Right lung (tissue), 5 donors: Measurements from ENCODE around the gene ARMS2. TPM values are rescaled to one million over a fixed set of nuclear protein-coding genes. Genes with fewer than 3 reads are reported as not detected.

Source experiments
- DNase-seq, 2 donors: peaks; one replicate each; pipeline ENCODE4 v3.0.0-alpha.2; 2013
- polyA plus RNA-seq, 5 donors: library from polyadenylated mRNA; unstranded; fragments of 120-200 nt; gene quantifications; one replicate each; pipeline versions ENCODE4 v1.2.1 to v1.2.3, GENCODE V29; 2013; ENCODE audit warnings: inconsistent platforms in 1 of 5, low replicate concordance in 1 of 5; ENCODE audit not compliant: insufficient read length in 5 of 5, insufficient read depth in 1 of 5

Gene ARMS2
- polyA plus RNA-seq, 5 donors: not detected

DNA sequence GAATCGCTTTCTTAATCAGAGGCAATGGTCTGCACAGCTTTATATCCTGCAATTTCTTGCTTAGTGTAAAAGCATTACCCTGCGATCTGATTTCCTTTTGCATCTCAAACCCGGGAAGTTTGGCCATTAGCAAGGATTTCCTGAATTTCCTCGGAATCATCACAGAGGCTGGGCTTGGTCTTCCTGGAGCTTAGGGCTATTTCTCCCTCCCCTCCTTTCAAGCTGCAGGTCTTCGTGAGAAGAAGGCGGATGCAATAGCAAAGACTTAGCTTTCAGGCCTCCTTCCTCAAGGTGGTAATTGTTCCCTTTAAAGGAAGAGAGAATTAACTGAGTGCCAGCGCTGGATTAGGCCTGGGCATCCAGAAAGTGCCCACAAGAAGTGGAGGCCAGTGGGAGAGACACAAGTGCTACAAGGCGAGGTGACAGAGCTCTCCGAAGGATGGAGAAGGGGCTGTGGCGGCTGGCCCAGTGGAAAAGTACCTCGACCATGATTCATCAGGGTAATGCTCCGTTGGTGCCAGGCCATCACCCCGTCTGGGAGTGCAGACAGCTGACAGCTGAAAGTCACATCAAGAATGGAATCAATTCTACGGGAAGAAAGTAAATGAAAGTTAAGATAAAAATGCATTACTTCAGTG lies 4.0 kb upstream of the ARMS2 start:
- DNase-seq: no peak

- no peak for DNase-seq
Measured at GRCh38 chr10:122454071-122454470, 382 bp upstream of the ARMS2 start.

DNA sequence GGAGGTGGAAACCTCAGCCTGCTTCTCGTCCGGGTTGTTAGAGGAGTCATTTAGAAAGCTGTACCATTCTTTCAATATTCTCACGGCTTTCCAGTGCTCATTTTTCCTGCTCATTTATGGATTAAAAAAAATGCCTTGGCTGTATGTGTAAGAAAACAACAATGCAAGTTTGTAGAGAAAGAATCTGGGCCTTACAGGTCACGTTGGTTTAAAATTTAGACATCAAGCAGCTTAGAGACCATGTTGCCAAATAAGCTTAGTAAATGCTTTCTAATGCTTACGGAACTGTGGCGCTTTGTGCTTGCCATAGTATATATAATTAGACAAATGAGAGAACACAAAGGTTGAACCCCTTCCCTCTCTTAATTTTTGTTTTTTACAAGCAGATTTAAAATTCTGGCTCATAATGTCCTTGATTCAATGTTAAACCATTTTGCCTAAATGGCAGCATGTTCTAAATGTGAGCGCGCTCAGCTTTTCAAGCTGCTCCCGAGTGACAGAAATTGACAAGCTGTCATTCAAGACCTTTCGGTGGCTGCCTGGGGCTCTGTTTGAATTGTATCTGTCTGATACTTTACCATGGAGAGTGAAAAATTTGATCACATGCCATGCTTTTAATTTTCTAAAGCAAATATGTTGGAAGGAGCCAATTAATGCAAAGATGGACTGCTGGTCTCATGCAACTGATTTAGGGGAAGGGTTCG lies 1.1 kb downstream of the ARMS2 start:
- no peak for DNase-seq

DNA sequence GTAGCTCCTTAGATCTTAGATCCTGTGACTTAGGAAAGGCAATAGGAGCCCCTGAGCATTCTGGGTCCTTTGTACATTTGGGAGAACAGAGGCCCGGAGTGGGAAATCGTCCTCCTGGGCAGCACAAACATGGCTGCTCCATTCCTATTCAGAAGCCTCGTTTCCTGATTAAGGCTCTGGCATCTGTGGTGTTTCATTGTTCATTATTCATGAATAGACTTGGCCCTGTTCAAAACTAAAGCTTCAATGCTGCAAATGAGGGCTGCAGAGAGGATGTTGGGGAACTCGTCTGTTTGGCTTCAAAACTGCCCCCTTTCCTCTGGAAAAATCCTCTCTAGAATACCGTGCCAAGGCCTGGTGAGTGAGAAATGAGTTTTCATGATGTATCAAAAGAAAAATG lies 3.5 kb downstream of the ARMS2 start:
- no peak for DNase-seq

DNA sequence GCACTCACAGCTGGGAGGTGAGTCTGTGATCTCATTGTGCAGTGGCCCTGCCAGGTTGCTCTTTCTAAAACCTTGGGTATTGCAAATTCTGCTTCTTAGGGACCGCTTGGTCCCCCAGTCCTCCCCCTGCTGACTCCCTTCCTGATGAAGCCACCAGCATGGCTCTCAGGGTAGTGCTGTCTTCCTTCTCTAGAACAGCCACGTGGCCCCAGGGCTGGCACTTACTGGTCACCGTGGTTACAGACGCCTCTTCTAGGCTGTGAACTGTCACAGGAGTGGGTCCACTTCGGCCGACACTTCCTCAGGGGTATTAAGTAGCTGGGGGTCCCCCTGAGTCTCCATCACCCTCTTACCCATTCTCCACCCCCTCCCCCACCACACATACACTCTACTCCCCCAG lies 4.2 kb downstream of the ARMS2 start:
- no peak for DNase-seq

- DNase-seq: no peak
Measured at GRCh38 chr10:122459561-122460273, 5.3 kb downstream of the ARMS2 start.

GRCh38 chr10:122460891-122461293 lies 6.4 kb downstream of the ARMS2 start:
- no peak for DNase-seq

DNA sequence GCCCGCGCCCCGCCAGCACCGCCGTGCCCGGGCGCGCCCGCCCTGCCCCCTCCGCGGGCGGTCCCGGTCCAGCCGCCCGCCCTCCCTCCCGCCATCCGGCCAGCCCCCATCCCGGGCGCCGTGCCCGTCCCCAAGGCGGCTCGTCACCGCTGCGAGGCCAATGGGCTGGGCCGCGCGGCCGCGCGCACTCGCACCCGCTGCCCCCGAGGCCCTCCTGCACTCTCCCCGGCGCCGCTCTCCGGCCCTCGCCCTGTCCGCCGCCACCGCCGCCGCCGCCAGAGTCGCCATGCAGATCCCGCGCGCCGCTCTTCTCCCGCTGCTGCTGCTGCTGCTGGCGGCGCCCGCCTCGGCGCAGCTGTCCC lies 6.9 kb downstream of the ARMS2 start, which contains the start of gene HTRA1:
HTRA1 (plus strand) TSS at position 187 of the 362 bp plus-strand sequence; CDS start at position 287, 100 bp downstream.
- peak; percentile 70 to 76 for DNase-seq

- no peak for DNase-seq
Measured at GRCh38 chr10:122461729-122462532, 7.5 kb downstream of the ARMS2 start.

GRCh38 chr10:122462533-122463465 lies 8.3 kb downstream of the ARMS2 start:
- DNase-seq: no peak

DNA sequence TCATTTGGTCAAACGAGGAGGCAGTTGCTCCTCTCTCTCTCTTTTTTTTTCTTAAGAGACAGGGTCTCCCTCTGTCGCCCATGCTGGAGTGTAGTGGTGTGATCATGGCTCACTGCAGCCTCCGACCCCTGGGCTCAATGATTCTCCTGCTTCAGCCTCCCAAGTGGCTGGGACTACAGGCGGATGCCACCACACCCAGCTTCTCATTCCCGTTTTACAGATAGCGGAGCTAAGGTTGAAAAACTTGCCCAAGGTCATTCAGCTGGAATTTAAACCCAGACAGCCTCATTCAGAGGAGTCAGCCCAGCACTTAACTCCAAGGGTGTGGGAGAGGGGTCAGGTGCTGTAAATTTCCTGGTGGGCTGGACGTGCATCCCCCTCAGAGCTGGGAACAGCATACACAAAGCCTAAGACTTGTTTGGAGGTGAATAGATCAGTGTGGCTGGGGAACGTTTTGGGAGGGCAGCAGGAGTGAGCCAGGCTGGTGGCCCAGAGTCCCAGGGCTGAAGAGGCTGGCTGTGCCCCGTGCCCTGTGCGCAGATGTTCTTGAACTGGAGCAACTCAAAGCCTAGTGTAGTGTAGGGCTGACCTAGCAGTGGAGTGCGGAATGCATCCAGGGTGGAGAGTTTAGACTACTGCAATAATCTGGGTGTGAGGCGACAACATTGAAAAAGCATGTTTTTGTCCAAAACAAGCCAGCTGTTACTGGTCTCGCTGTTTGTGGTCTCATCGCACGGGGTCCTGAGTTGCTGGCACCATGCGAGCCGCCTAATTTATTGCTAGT lies 9.2 kb downstream of the ARMS2 start:
- no peak for DNase-seq

DNA sequence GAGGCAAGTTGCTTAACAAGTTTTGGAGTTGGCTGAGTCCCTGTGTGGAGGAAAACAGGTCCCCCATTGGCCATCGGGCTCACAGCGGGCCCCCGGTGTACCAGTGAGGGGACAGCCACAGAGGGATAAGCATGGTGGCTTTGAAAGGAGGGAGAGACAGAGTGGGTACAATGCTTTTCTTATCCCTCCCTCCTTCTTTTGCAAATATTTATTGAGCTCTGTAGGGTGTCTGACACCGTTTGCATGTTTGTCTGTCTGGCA lies 9.7 kb downstream of the ARMS2 start:
- DNase-seq: no peak

DNA sequence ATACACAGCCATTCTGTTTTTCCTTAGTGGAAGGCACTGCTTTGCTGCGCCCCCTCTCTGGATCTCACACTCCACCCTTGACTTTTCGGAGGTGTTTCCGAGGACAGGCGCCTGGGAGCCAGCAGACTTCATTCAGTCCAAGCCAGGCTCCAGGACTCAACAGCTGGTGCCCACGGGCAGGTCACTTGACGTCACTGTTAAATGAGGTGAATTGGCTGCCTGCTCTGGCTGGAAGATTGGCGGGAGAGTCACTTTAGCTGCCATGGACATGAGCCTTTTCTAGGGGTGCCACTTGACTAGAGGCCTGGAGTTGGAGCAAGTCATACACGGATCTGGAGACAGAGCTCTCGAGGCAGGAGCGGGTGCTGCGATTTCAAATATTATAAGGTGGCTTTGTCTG lies 10.1 kb downstream of the ARMS2 start:
- no peak for DNase-seq

DNA sequence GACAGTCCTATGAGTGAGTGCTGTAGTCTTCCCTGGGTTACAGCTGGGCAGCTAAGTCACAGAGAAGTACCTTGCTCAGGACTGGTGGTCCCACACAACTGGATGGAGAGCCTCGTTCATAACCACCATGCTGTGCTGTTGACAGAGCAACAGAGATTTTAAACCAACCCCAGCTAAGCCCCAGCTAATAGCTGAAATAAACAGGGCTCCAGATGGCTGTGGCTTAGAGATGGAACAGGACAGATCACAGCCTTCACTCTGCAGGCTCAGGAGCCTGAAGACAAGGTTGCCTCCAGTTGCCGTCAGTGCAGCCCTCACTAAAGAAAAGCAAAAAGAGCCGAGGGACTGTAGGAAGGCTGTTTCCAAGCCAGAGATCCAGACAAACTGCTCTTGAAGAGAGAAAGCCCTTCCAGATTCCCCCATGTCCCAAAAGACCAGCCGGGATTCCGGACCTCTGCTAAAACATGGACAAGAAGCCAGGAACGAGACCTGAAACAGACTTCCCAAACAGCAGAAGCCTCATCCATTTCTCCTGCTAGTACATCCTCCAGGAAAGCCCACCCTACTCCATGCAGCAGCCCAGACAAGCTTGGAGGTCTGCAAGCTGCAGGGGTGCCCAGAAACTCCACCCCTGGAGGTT lies 11.1 kb downstream of the ARMS2 start:
- no peak for DNase-seq

DNA sequence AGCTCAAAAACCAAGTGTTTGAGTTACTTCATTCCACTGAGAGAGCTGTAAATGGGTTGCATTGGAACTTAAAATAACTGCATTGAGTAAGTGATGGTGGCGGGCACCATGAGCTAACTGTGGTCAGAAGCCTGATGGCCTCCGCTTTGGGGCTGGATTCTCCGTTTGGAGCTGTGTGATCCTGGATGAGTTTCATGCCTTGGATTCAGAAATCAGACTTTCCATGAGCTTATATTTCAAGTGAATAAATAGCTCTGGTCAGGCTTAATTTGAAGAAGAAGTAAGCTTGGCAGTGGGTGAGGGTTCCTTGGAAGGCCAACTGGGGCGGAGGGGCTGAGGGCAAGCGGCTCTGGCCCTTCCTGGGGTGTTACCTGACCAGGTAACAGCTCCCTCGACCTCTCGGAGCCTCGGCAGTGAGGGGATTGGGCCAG lies 12.5 kb downstream of the ARMS2 start:
- DNase-seq: no peak

GRCh38 chr10:122467701-122468100 lies 13.2 kb downstream of the ARMS2 start:
- no peak for DNase-seq

DNA sequence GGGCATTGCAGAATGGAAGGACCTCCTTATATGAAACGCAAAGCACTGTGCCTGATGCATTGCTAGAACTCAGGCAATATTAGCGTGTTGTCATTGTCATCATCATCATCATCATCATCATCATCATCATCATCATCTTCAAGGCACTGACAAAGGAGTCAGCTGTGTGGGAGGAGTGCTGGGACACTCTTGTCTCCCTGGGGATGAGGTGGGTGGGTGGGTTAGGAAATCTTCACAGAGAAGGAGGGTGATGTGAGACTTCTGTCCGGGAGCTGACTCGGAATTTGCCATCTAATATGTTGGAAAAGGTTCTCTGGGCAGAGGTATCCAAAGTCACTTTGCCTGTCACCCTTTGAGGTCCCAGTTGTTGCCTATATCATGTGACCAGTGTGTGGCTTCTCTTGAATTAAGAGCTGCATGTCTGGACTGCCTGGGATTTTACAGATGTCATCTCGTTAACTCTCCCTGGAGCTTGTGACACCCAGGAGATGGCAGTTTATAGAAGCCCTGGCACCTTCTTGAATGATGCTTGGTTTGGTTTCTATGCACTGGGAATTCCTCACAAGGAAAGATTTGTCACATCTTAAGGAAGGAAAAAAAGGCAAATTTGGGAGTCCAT lies 14.0 kb downstream of the ARMS2 start:
- no peak for DNase-seq

GRCh38 chr10:122468926-122469781 lies 14.7 kb downstream of the ARMS2 start:
- no peak for DNase-seq
